SU-DHL-6 (cell line): ENCODE data around the gene C3orf33.

Source experiments
- H2AFZ ChIP-seq: fragments of 200-600 bp; sonication (generic); 2 replicates; pipeline ENCODE4 v1.6.1; 2014; ENCODE audit warnings: low read depth, mild to moderate bottlenecking, moderate library complexity, mixed read lengths, antibody characterized with exemption, low read length; ENCODE audit not compliant: severe bottlenecking
- H3F3A ChIP-seq: fragments of 200-600 bp; shearing (Covaris generic); 2 replicates; pipeline ENCODE4 v1.6.0; 2016; ENCODE audit warnings: antibody characterized with exemption, mild to moderate bottlenecking; ENCODE audit not compliant: insufficient read depth
- H3K27ac ChIP-seq: fragments of 200-600 bp; sonication (generic); 2 replicates; pipeline ENCODE4 v1.5.1; 2016; ENCODE audit warnings: low read depth, mild to moderate bottlenecking, low read length, moderate library complexity, mixed read lengths
- H3K27me3 ChIP-seq: fragments of 200-600 bp; sonication (generic), shearing (Covaris generic); 2 replicates; pipeline ENCODE4 v1.6.0; 2014; ENCODE audit warnings: mild to moderate bottlenecking, low read length
- H3K36me3 ChIP-seq: fragments of 200-600 bp; sonication (generic); 2 replicates; pipeline ENCODE4 v1.6.1; 2014; ENCODE audit warnings: mild to moderate bottlenecking, low read length, mixed read lengths
- H3K4me2 ChIP-seq: fragments of 300-600, 200-600 bp; shearing (Covaris generic), sonication (generic); 2 replicates; pipeline ENCODE4 v1.6.0; 2014; ENCODE audit warnings: low read length, low read depth, mild to moderate bottlenecking; ENCODE audit not compliant: poor library complexity, severe bottlenecking
- H3K4me3 ChIP-seq: fragments of 200-600 bp; sonication (generic); 2 replicates; pipeline ENCODE4 v1.5.1; 2014; ENCODE audit warnings: antibody characterized with exemption, low read length, mild to moderate bottlenecking, mixed read lengths; ENCODE audit not compliant: insufficient read depth, poor library complexity, severe bottlenecking
- H3K79me2 ChIP-seq: fragments of 200-600 bp; sonication (generic); 2 replicates; pipeline ENCODE4 v1.6.1; 2014; ENCODE audit warnings: mild to moderate bottlenecking, low read length, moderate library complexity; ENCODE audit not compliant: insufficient read depth
- H3K9ac ChIP-seq: fragments of 200-600 bp; sonication (generic); 2 replicates; pipeline ENCODE4 v1.7.0; 2014; ENCODE audit warnings: mild to moderate bottlenecking, low read length
- H3K9me2 ChIP-seq: fragments of 200-600 bp; sonication (generic); replicated peaks from 2 replicates; pipeline ENCODE4 v1.6.1; 2014; ENCODE audit warnings: low read length; ENCODE audit not compliant: insufficient read depth
- H3K9me3 ChIP-seq: fragments of 200-600 bp; sonication (generic); 2 replicates; pipeline ENCODE4 v1.6.1; 2014; ENCODE audit warnings: low read length, mixed read lengths; ENCODE audit not compliant: insufficient read depth
- H4K20me1 ChIP-seq: fragments of 200-600 bp; sonication (generic); 2 replicates; pipeline ENCODE4 v1.6.1; 2014; ENCODE audit warnings: low read depth, mild to moderate bottlenecking, antibody characterized with exemption, low read length, moderate library complexity, mixed read lengths
- EZH2phosphoT487 ChIP-seq: fragments of 200-600 bp; sonication (generic), shearing (Covaris generic); conservative IDR thresholded peaks from 2 replicates; pipeline ENCODE4 v1.6.1; 2018; ENCODE audit warnings: mild to moderate bottlenecking, antibody characterized with exemption, low read length, moderate library complexity, mixed read lengths
- TF ChIP-seq, protein P1 (sequence below): fragments of 200-600 bp; sonication (generic); IDR thresholded peaks from one replicate; pipeline ENCODE4 v1.5.1; 2017; ENCODE audit warnings: antibody characterized with exemption, mild to moderate bottlenecking, low read length, moderate library complexity; ENCODE audit not compliant: insufficient read depth, poor library complexity, severe bottlenecking

The C3orf33 gene

GRCh38 chr3:155809181-155809580 is 3.1 kb upstream of the C3orf33 start:
- H2AFZ ChIP-seq, result no peak overlapping the region
- H3F3A ChIP-seq, result no peaks in the 10 kb centered on the region
- no peak overlapping the region for H3K4me3 ChIP-seq
- no peak overlapping the region for H3K27ac ChIP-seq
- H3K27me3 ChIP-seq, result no peaks in the 10 kb centered on the region
- H3K36me3 ChIP-seq, result no peaks in the 10 kb centered on the region
- H4K20me1 ChIP-seq, result no peaks in the 10 kb centered on the region
- H3K4me2 ChIP-seq, result no peak overlapping the region
- no peaks in the 10 kb centered on the region for H3K9me2 ChIP-seq
- no peak overlapping the region for H3K9ac ChIP-seq
- H3K9me3 ChIP-seq, result no peaks in the 10 kb centered on the region
- TF ChIP-seq, protein P1, sequence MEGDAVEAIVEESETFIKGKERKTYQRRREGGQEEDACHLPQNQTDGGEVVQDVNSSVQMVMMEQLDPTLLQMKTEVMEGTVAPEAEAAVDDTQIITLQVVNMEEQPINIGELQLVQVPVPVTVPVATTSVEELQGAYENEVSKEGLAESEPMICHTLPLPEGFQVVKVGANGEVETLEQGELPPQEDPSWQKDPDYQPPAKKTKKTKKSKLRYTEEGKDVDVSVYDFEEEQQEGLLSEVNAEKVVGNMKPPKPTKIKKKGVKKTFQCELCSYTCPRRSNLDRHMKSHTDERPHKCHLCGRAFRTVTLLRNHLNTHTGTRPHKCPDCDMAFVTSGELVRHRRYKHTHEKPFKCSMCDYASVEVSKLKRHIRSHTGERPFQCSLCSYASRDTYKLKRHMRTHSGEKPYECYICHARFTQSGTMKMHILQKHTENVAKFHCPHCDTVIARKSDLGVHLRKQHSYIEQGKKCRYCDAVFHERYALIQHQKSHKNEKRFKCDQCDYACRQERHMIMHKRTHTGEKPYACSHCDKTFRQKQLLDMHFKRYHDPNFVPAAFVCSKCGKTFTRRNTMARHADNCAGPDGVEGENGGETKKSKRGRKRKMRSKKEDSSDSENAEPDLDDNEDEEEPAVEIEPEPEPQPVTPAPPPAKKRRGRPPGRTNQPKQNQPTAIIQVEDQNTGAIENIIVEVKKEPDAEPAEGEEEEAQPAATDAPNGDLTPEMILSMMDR, result no peak
- no peak for TF ChIP-seq EZH2phosphoT487
- H3K79me2 ChIP-seq, result no peaks in the 10 kb centered on the region

DNA sequence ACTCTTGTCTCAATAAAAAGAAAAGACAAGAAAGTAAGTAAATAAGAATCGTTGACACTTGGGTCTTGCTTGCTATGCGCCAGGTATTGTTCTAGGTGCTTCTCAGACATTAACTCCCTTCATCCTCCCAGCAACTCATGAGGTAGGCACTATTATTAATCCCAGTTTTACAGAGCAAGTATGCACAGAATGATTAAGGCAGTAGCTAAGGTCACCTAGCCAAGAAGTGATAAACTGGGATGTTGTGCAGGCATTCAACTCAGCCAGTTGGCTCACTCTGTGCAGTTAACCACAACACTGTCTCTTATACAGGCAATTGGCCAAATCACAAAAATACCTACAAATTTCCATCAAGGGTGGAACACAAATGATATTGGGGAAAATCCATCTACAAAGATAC is 1.7 kb upstream of the C3orf33 start:
- H3K9me2 ChIP-seq, result no peaks in the 10 kb centered on the region
- no peaks in the 10 kb centered on the region for H3K36me3 ChIP-seq
- no peak overlapping the region for H3K4me3 ChIP-seq
- H3K9me3 ChIP-seq, result no peaks in the 10 kb centered on the region
- no peaks in the 10 kb centered on the region for H3K79me2 ChIP-seq
- no peak overlapping the region for H3K4me2 ChIP-seq
- no peaks in the 10 kb centered on the region for H3K27me3 ChIP-seq
- H2AFZ ChIP-seq, result no peak overlapping the region
- no peaks in the 10 kb centered on the region for H3F3A ChIP-seq
- H4K20me1 ChIP-seq, result no peaks in the 10 kb centered on the region
- H3K27ac ChIP-seq, result no peak overlapping the region
- no peak for TF ChIP-seq EZH2phosphoT487
- TF ChIP-seq, protein P1, result no peak
- no peak overlapping the region for H3K9ac ChIP-seq

- no peaks in the 10 kb centered on the region for H3K36me3 ChIP-seq
- no peaks in the 10 kb centered on the region for H3K9me2 ChIP-seq
- no peaks in the 10 kb centered on the region for H3K9me3 ChIP-seq
- H3K79me2 ChIP-seq, result no peaks in the 10 kb centered on the region
- H3K4me2 ChIP-seq, result peak overlapping the region; percentile 67
- H3F3A ChIP-seq, result no peaks in the 10 kb centered on the region
- H3K4me3 ChIP-seq, result peak overlapping the region; percentile 48
- H3K27ac ChIP-seq, result no peak overlapping the region
- peak overlapping the region; percentile 60; the same call in 1 of the 2 replicates for H3K9ac ChIP-seq
- H3K27me3 ChIP-seq, result no peaks in the 10 kb centered on the region
- no peaks in the 10 kb centered on the region for H4K20me1 ChIP-seq
- peak overlapping the region; percentile 97 for H2AFZ ChIP-seq
- TF ChIP-seq EZH2phosphoT487, result no peak
- TF ChIP-seq, protein P1, result no peak
These were observed 775 bp downstream of the C3orf33 start for GRCh38 chr3:155805204-155805801.
